Stimulated activated CD8-positive, alpha-beta memory T cell treated with anti-CD3 and anti-CD28 coated beads, Interleukin-4, amount 100 ng/mL, for 4 hours (primary cell): ENCODE data around the gene TMPRSS9.
"Not testable (repeated sequence)": the region's sequence is repeated elsewhere in the genome, so short reads cannot be mapped to it uniquely, and the experiment has no call there.

Experiments used
- DNase-seq, 2 donors: peaks; one replicate each; pipeline ENCODE4 v3.0.0-alpha.2; 2020; ENCODE audit warnings: low read depth in 2 of 2, low spot score in 1 of 2

The TMPRSS9 gene

GRCh38 chr19:2392366-2392765, 32.3 kb downstream of the TMPRSS9 start:
- no peak for DNase-seq

GRCh38 chr19:2392899-2393298, 32.8 kb downstream of the TMPRSS9 start:
- not testable (repeated sequence) for DNase-seq

- DNase-seq = no peak
Observed at GRCh38 chr19:2394054-2394441, 34.0 kb downstream of the TMPRSS9 start.

GRCh38 chr19:2394442-2395292, 34.6 kb downstream of the TMPRSS9 start:
- no peak for DNase-seq

GRCh38 chr19:2395293-2395829, 35.3 kb downstream of the TMPRSS9 start:
- DNase-seq = not testable (repeated sequence)

GRCh38 chr19:2397173-2397572, 37.1 kb downstream of the TMPRSS9 start:
- DNase-seq = not testable (repeated sequence)

- DNase-seq = no peak
Observed at GRCh38 chr19:2398735-2399305, 38.8 kb downstream of the TMPRSS9 start.

- DNase-seq = no peak
Observed at GRCh38 chr19:2399582-2399981, 39.5 kb downstream of the TMPRSS9 start.

GRCh38 chr19:2408247-2408646, 48.2 kb downstream of the TMPRSS9 start:
- DNase-seq = no peak

- DNase-seq = no peak
Observed at GRCh38 chr19:2409352-2409912, 49.4 kb downstream of the TMPRSS9 start.

GRCh38 chr19:2410023-2410422, 50.0 kb downstream of the TMPRSS9 start:
- DNase-seq = no peak

- no peak for DNase-seq
Observed at GRCh38 chr19:2411709-2412108, 51.6 kb downstream of the TMPRSS9 start.

- DNase-seq = no peak
Observed at GRCh38 chr19:2412449-2412848, 52.4 kb downstream of the TMPRSS9 start.

GRCh38 chr19:2413159-2413558, 53.1 kb downstream of the TMPRSS9 start:
- no peak for DNase-seq

GRCh38 chr19:2413629-2414028, 53.6 kb downstream of the TMPRSS9 start:
- no peak for DNase-seq

- DNase-seq = no peak
Observed at GRCh38 chr19:2415281-2415972, 55.4 kb downstream of the TMPRSS9 start.

- DNase-seq = no peak
Observed at GRCh38 chr19:2415973-2416319, 55.9 kb downstream of the TMPRSS9 start.

GRCh38 chr19:2416321-2417097, 56.4 kb downstream of the TMPRSS9 start:
- DNase-seq = no peak

GRCh38 chr19:2417436-2417835, 57.4 kb downstream of the TMPRSS9 start:
- not testable (repeated sequence) for DNase-seq

- DNase-seq = no peak
Observed at GRCh38 chr19:2417881-2418406, 57.9 kb downstream of the TMPRSS9 start.

- no peak for DNase-seq
Observed at GRCh38 chr19:2419754-2420153, 59.7 kb downstream of the TMPRSS9 start.
